Muscle of leg (tissue), 16 donors: Measurements from ENCODE around the gene PSMB10. TPM values are rescaled to one million over a fixed set of nuclear protein-coding genes. Genes with fewer than 3 reads are reported as not detected.

Experiments
- DNase-seq: peaks from one replicate; pipeline ENCODE4 v3.0.0; 2013
- H3K27ac ChIP-seq: one replicate; pipeline ENCODE4 v1.5.1; 2013; ENCODE audit warnings: mild to moderate bottlenecking, low read length, control low read depth
- H3K27me3 ChIP-seq: one replicate; pipeline ENCODE4 v1.6.1; 2013; ENCODE audit warnings: low read length; ENCODE audit not compliant: control insufficient read depth, insufficient read depth
- H3K36me3 ChIP-seq: one replicate; pipeline ENCODE4 v1.6.1; 2013; ENCODE audit warnings: low read length; ENCODE audit not compliant: control insufficient read depth, insufficient read depth
- H3K4me1 ChIP-seq: one replicate; pipeline ENCODE4 v1.6.1; 2013; ENCODE audit warnings: low read length; ENCODE audit not compliant: control insufficient read depth, insufficient read depth
- H3K4me3 ChIP-seq: one replicate; pipeline ENCODE4 v1.5.1; 2013; ENCODE audit warnings: low read length, control low read depth
- H3K9me3 ChIP-seq: replicated peaks from 2 replicates; pipeline ENCODE4 v1.6.1; 2013; ENCODE audit warnings: low read depth, low read length; ENCODE audit not compliant: control insufficient read depth
- WGBS: methylation state at CpG from one replicate; pipeline ENCODE4 v1.1.5; 2013; ENCODE audit warnings: missing lambda C conversion rate; ENCODE audit not compliant: insufficient coverage; 5-methylcytosine and 5-hydroxymethylcytosine counted together
- long read RNA-seq, 11 donors: transcript quantifications; one replicate each; lab custom pipeline, GENCODE V29; 2026
- polyA plus RNA-seq, 8 donors: library from polyadenylated mRNA; unstranded; fragments of 120-200 nt; gene quantifications; one replicate each; pipeline versions ENCODE4 v1.2.1 to v1.2.3, GENCODE V29; 2013; ENCODE audit warnings: inconsistent platforms in 1 of 8, low replicate concordance in 1 of 8; ENCODE audit not compliant: insufficient read length in 8 of 8, insufficient read depth in 1 of 8
- total RNA-seq: library from RNA; stranded (reverse); fragments of 120-200 nt; gene quantifications from one replicate; pipeline ENCODE4 v1.2.4, GENCODE V29; 2013

PSMB10 gene
- total RNA-seq (44.6 TPM), polyA plus RNA-seq (10 to 100 TPM; 24.7 to 42.1 (median 32.5) TPM)
- long read RNA-seq, donor 1, transcript PSMB10-203 (4 exons, 591 nt) = major isoform, 5 of 7 reads
- long read RNA-seq, donor 1, partial matches to known transcripts = 0 of 7 reads
- long read RNA-seq, donor 1, other reads (novel, unspliced or antisense) = 0 of 7 reads
- long read RNA-seq, donor 2, partial matches to known transcripts = 0 of 1 reads
- long read RNA-seq, donor 2, other reads (novel, unspliced or antisense) = 0 of 1 reads
- long read RNA-seq, donor 3, transcript PSMB10-203 (4 exons, 591 nt) = major isoform, 9 of 18 reads
- long read RNA-seq, donor 3, partial matches to known transcripts = 6 of 18 reads
- long read RNA-seq, donor 3, other reads (novel, unspliced or antisense) = 0 of 18 reads
- long read RNA-seq, donor 4, transcript PSMB10-201 (8 exons, 1,218 nt) = minor isoform, 5 of 12 reads
- long read RNA-seq, donor 4, transcript PSMB10-203 (4 exons, 591 nt) = major isoform, 7 of 12 reads
- long read RNA-seq, donor 4, partial matches to known transcripts = 0 of 12 reads
- long read RNA-seq, donor 4, other reads (novel, unspliced or antisense) = 0 of 12 reads
- long read RNA-seq, donor 5, transcript PSMB10-203 (4 exons, 591 nt) = major isoform, 28 of 47 reads
- long read RNA-seq, donor 5, transcript PSMB10-201 (8 exons, 1,218 nt) = minor isoform, 14 of 47 reads
- long read RNA-seq, donor 5, partial matches to known transcripts = 5 of 47 reads
- long read RNA-seq, donor 5, other reads (novel, unspliced or antisense) = 0 of 47 reads
- long read RNA-seq, donor 6, transcript PSMB10-203 (4 exons, 591 nt) = major isoform, 25 of 37 reads
- long read RNA-seq, donor 6, transcript PSMB10-201 (8 exons, 1,218 nt) = minor isoform, 12 of 37 reads
- long read RNA-seq, donor 6, partial matches to known transcripts = 0 of 37 reads
- long read RNA-seq, donor 6, other reads (novel, unspliced or antisense) = 0 of 37 reads
- long read RNA-seq, donor 7, transcript PSMB10-203 (4 exons, 591 nt) = major isoform, 21 of 26 reads
- long read RNA-seq, donor 7, transcript PSMB10-201 (8 exons, 1,218 nt) = minor isoform, 5 of 26 reads
- long read RNA-seq, donor 7, partial matches to known transcripts = 0 of 26 reads
- long read RNA-seq, donor 7, other reads (novel, unspliced or antisense) = 0 of 26 reads
- long read RNA-seq, donor 8, transcript PSMB10-203 (4 exons, 591 nt) = major isoform, 14 of 17 reads
- long read RNA-seq, donor 8, partial matches to known transcripts = 0 of 17 reads
- long read RNA-seq, donor 8, other reads (novel, unspliced or antisense) = 0 of 17 reads
- long read RNA-seq, donor 9, transcript PSMB10-201 (8 exons, 1,218 nt) = minor isoform, 7 of 26 reads
- long read RNA-seq, donor 9, transcript PSMB10-203 (4 exons, 591 nt) = major isoform, 19 of 26 reads
- long read RNA-seq, donor 9, partial matches to known transcripts = 0 of 26 reads
- long read RNA-seq, donor 9, other reads (novel, unspliced or antisense) = 0 of 26 reads
- long read RNA-seq, donor 10, transcript PSMB10-203 (4 exons, 591 nt) = major isoform, 29 of 45 reads
- long read RNA-seq, donor 10, transcript PSMB10-201 (8 exons, 1,218 nt) = minor isoform, 11 of 45 reads
- long read RNA-seq, donor 10, partial matches to known transcripts = 5 of 45 reads
- long read RNA-seq, donor 10, other reads (novel, unspliced or antisense) = 0 of 45 reads
- long read RNA-seq, donor 11, transcript PSMB10-201 (8 exons, 1,218 nt) = minor isoform, 5 of 20 reads
- long read RNA-seq, donor 11, transcript PSMB10-203 (4 exons, 591 nt) = major isoform, 15 of 20 reads
- long read RNA-seq, donor 11, partial matches to known transcripts = 0 of 20 reads
- long read RNA-seq, donor 11, other reads (novel, unspliced or antisense) = 0 of 20 reads

DNA sequence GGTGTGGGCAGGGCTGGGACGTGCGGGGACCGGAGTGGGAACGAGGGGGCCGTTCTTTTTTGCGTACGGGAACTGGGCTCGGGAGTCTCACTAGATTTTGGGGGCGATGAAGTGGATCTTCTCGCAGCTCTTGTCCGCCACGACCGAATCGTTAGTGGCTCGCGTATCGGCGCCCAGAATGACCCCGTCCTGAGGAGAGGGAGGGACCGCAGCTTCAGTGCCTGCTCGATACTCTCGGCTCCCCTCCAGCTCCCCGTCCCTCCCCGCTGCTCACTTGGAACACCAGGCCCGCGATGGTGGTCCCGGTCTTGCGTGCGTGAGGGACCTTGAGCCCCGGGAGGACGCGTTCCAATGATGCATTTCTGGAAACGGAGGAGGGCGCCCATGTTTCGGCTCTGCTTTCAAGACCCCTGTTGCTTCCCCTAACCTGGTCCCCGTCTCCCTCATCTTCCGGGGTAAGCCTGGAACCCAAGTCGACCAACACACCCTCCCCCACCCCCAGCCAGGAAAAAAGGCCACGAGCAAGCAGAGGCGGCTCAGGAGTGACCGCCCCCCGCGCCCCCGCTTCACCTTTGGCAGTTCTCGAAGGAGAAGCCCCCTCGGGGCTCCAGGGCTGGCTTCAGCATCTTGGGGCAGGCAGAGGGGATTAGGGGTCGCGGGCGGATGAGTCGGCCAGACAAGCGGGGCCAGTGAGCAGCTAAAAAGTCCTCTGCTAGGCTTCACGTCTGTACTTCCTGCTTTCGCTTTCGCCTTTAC is at the start of gene PSMB10:
PSMB10 (minus strand) TSS at position 727 of the 756 bp plus-strand sequence; CDS start at position 626, 101 bp downstream.
- WGBS = 0% methylated on average over 39 of the region's 54 CpGs
- Histone ChIP-seq H3K27ac (peak within 1 kb of the TSS; percentile 97), H3K9me3 (no peaks in the 10 kb centered on the region), H3K36me3 (peaks cover 33% of the 10 kb centered on the region), H3K4me1 (peaks cover 24% of the 10 kb centered on the region), H3K4me3 (peak within 1 kb of the TSS; percentile 87), H3K27me3 (no peaks in the 10 kb centered on the region)
- peak; percentile 69 for DNase-seq

DNA sequence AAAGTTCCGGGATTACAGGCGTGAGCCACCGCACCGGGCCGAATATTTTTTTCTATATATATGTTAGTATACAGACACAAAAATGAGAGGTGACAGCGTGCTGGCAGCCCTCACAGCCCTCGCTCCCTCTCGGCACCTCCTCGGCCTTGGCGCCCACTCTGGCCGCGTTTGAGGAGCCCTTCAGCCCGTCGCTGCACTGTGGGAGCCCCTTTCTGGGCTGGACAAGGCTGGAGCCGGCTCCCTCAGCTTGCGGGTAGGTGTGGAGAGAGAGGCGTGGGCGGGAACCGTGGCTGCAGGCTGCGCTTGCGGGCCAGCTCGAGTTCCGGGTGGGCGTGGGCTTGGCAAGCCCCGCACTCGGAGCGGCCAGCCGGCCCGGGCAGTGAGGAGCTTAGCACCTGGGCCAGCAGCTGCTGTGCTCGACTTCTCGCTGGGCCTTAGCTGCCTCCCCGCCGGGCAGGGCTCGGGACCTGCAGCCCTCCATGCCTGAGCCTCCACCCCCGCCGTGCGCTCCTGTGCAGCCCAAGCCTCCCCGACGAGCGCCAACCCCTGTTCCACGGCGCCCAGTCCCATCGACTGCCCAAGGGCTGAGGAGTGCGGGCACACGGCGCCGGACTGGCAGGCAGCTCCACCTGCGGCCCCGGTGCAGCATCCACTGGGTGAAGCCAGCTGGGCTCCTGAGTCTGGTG is 45.5 kb upstream of the PSMB10 start:
- no peak for DNase-seq
- Histone ChIP-seq H3K36me3 (no peaks in the 10 kb centered on the region), H3K27ac (no peak overlapping the region), H3K4me1 (peaks cover 21% of the 10 kb centered on the region), H3K27me3 (peaks cover 18% of the 10 kb centered on the region), H3K4me3 (no peak overlapping the region), H3K9me3 (no peaks in the 10 kb centered on the region)
- WGBS = 82% methylated on average over 32 of the region's 49 CpGs

DNA sequence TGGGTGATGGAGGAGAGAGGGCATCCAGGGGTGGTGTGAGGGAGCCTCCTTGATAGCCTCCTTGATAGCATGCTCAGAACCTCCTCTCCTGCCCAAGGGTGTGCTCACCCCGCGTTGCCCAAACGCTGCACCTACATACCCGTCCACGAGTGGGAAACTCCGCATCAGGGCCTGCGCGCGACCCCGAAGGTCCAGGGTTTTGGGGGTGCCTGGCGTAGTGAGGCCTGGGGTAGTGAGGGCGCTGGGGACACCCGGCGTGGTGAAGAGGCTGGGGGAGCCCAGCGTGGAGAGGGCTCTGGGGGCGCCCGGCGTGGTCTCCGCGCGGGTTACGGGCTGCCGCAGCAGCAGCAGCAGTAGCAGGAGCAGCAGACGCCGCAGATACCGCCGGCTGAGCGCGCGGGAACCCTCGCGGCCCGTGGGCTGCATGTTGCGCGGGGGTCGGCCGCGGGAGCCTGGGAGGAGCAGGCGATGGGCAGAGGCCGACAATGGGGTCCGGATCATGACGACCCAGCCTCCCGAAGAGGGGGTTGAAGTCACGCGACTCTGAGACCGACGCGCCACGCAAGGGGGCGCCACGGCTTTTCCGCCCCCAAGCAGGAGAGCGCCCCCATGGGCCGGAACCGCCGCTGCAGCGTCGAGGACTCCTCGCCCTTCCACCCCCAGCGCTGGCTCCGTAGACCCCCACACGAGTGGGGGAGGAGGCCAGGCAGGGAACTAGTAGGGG is 43.5 kb upstream of the PSMB10 start, which contains the start of gene DPEP3:
DPEP3 (minus strand) TSS at position 545 of the 724 bp plus-strand sequence; CDS start at position 426, 119 bp downstream.
- peaks cover 18% of the 10 kb centered on the region for H3K4me1 ChIP-seq
- H3K4me3 ChIP-seq = no peak within 1 kb of the TSS
- WGBS = 56% methylated on average over 54 of the region's 62 CpGs
- H3K36me3 ChIP-seq = no peaks in the 10 kb centered on the region
- peaks cover 21% of the 10 kb centered on the region for H3K27me3 ChIP-seq
- DNase-seq = no peak
- no peak within 1 kb of the TSS for H3K27ac ChIP-seq
- no peaks in the 10 kb centered on the region for H3K9me3 ChIP-seq

DNA sequence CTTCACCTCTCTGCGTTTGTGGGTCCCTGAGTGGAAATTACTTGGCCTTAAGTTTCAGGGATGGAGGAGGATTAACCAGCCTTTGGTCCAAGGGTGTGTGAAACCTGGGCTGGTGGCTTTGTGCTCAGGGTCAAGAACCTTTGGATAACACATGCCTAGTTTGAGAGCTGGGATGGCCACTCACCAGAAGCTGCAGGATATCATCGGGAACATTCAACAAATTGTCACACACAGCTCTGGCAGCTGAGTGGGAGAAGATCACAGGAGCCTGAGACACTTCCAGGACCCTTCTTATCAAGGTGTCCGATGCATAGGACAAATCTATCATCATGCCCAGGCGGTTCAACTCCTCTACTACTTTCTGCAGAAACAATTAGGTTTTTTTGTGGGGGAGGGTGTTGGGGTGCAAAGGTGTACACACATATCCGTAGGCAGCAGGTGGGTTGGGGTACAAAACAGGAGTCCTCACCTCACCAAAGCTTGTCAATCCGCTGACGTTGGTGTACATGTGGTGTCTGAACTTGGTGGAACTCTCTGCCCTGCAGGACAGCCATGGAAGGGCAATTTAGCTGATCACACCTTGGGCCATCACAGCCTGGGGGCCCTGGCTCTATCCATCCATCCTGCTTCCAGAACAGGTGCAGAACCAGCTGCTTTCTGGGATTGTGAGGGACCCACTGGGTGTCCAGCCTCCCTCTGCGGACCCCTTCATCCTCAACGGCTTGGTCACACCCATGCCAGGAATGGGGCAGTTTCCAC is 41.0 kb upstream of the PSMB10 start:
- Histone ChIP-seq H3K9me3 (no peaks in the 10 kb centered on the region), H3K4me1 (peaks cover 4% of the 10 kb centered on the region), H3K36me3 (no peaks in the 10 kb centered on the region), H3K27ac (no peak overlapping the region), H3K27me3 (peaks cover 21% of the 10 kb centered on the region), H3K4me3 (no peak overlapping the region)
- 74% methylated on average over 4 of the region's 9 CpGs for WGBS
- DNase-seq = no peak

DNA sequence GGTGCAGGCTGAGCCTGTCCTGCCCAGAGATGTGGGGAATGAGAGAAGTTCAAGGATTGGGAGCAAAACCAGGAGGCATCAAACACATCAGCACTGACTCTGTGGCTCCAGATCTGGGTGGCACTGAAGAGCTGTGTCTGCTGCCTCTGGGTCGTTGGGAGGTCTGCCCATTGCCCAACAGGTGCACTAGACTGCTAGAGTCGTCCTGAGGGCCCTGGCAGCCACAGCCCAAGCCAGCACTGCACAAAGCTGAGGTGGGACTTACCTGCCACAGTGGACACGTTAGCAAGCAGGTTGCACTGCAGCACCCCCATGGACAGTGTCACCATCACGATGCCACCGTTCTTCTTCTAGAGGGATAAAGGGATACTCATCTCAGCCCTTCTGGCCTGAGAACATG is 40.4 kb upstream of the PSMB10 start:
- Histone ChIP-seq H3K9me3 (no peaks in the 10 kb centered on the region), H3K27me3 (peaks cover 21% of the 10 kb centered on the region), H3K4me1 (peaks cover 4% of the 10 kb centered on the region), H3K36me3 (no peaks in the 10 kb centered on the region), H3K4me3 (no peak overlapping the region), H3K27ac (no peak overlapping the region)
- DNase-seq = no peak
- 80% methylated on average over 5 of the region's 5 CpGs for WGBS

DNA sequence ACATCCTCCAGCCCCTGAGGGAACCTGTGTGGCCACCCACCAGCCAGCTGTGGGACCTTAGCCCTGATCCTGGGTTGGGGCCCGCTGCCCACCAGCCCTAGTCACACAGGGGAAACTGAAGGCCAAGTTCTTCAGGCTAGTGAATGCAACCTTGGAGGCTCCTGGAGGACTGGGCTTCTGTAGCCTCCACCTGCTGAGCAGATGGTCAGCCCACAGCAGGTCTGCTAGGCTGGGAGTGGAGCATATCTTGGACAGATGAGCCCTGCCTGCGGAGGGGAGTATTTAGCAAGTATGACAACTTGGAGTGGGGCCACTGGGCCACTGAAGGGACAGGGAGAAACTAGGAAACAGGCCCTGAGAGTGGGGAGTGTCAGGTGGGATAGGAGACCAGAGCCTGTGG is 39.6 kb upstream of the PSMB10 start:
- Histone ChIP-seq H3K27me3 (peaks cover 20% of the 10 kb centered on the region), H3K36me3 (no peaks in the 10 kb centered on the region), H3K27ac (no peak overlapping the region), H3K4me3 (no peak overlapping the region), H3K9me3 (no peaks in the 10 kb centered on the region), H3K4me1 (peaks cover 4% of the 10 kb centered on the region)
- DNase-seq = no peak
- 93% methylated on average over 2 of the region's 2 CpGs for WGBS

DNA sequence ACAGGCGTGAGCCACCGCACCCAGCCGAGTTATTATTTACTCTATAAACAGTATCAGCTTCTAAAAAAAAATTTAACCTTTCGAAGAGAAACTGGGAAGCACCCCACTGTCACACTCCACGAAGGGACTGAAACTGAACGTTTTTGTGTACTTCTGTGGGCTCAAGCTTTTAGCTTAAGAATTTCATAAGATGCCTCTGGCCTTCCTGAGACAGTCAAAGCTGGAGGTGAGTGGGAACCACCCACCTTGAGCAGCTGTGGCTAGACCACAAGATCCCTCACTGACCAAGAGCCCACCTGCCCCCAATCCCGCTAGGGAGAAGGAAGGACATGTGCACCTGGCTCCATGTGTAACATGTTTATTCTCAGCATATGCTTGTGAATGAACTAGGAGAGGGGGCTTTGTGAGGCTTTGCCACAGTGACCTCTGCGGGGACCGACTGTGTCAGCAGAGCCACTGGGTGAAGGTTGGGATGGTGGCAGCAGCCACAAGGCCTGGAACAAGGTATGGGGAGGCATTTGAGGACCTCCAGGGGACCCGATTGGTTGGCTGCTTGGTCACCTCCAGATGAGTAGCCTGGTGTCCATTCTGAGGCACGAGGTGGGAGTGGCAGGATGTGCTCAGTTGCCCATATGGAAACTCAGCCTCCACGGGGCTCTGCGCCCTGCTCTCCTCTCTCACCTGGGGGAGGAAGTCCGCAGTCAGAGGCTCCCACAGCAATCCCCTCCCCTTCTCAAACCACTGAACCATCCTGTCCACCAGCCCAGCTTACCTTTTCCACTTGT is 38.9 kb upstream of the PSMB10 start:
- Histone ChIP-seq H3K36me3 (no peaks in the 10 kb centered on the region), H3K4me3 (no peak overlapping the region), H3K27ac (no peak overlapping the region), H3K27me3 (peaks cover 15% of the 10 kb centered on the region), H3K9me3 (no peaks in the 10 kb centered on the region), H3K4me1 (peaks cover 4% of the 10 kb centered on the region)
- no peak for DNase-seq
- 74% methylated on average over 12 of the region's 14 CpGs for WGBS
